T-helper 22 cell (primary cell): ENCODE results near the gene ALDOA.
"Not testable (repeated sequence)": the region's sequence is repeated elsewhere in the genome, so short reads cannot be mapped to it uniquely, and the experiment has no call there.

Experiments
- DNase-seq: peaks from one replicate; pipeline ENCODE4 v3.0.0-alpha.2; 2020; ENCODE audit warnings: low read depth

The ALDOA gene

DNA sequence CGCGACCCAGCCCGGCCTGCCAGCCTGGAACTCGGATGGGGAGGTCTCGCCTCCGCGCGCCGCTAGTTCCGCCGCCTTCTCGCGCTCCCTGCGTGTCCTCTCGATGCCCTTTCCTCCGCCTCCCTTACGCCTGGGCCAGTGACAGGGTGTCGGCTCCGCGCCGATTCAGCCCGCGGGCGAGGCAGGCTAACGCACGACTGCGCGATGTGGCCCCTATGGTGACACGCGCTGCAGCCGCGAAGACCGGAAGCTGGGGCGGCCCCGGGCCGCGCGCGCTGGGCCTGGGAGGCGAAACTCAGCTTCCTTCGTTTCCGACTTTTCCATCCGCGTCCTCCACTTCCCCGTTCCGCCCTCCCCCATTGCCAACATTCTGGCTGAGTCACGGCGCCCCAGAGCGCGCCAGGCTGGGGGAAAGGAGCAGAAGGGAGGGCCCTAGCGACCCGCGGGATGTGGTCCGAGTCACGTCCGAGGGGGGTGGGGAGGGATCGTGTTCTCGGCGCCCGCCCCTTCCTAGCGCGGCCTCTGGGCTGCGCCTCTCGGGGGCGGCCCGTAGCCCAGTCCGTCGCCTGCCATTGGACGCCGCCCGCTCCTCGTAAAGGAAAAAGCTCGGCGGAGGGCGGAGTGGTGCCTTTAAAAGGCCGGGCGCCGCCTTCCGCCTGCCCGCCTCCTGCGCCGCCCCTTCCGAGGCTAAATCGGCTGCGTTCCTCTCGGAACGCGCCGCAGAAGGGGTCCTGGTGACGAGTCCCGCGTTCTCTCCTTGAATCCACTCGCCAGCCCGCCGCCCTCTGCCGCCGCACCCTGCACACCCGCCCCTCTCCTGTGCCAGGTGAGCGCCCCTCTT lies at the start of gene ALDOA:
TSS of gene ALDOA (plus strand) at position 659 of the 841 bp plus-strand sequence. CDS start 1,138 bp downstream, outside the sequence.
- DNase-seq = peak; percentile 91

DNA sequence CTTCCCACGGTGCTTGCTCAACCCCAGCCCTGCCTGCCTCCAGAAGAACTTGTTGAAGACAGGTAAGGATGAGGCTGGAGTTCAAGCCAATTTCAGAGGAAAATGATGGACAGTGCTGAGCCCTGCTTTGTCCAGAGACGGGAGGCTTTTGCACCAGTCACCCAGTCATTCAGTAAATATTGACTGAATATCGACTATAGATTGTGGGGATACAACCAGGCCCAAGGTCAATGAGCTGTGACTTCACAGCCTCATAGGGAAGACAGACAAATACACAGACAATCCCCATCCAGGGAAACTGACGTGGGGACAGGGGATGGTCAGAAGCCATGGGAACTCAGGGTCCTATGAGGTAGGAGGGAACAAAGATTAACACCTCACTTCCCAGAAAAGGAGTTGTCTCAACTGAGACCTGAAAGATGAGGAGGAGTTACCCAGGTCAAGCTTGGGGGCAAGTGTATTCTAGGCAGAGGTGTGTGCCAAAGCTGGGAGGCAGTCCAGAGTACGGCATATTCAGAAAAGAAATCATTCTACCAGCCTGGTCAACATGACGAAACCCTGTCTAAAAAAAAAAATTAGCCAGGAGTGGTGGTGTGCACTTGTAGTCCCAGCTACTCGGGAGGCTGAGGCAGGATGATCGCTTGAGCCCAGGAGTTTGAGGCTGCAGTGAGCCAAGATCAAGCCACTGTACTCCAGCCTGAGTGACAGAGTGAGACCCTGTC lies 48.8 kb upstream of the ALDOA start:
- no peak for DNase-seq

DNA sequence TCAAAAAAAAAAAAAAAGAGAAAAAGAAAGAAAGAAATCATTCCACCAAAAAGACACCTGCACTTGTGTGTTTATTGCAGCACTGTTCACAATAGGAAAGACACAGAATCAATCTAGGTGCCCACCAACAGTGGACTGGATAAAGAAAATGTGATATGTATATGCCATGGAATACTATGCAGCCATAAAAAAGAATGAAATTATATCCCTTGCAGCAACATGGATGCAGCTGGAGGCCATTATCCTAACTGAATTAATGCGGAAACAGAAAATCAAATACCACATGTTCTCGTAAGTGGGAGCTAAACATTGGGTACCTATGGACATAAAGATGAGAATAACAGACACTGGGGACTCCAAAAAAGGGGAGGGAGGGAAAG lies 48.3 kb upstream of the ALDOA start:
- no peak for DNase-seq

DNA sequence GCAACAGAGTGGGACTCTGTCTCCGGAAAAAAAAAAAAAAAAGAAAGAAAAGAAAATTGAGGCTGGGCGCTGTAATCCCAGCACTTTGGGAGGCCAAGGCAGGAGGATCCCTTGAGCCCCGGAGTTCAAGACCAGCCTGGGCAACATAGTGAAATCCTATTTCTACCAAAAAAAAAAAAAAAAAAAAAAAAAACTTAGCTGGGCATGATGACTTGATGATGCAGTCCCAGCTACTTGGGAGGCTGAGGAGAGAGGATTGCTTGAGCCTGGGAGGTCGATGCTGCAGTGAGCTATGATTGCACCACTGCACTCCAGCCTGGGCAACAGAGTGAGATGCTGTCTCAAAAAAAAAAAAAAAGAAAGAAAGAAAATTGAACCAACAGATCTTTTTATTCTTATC lies 47.6 kb upstream of the ALDOA start:
- not testable (repeated sequence) for DNase-seq

DNA sequence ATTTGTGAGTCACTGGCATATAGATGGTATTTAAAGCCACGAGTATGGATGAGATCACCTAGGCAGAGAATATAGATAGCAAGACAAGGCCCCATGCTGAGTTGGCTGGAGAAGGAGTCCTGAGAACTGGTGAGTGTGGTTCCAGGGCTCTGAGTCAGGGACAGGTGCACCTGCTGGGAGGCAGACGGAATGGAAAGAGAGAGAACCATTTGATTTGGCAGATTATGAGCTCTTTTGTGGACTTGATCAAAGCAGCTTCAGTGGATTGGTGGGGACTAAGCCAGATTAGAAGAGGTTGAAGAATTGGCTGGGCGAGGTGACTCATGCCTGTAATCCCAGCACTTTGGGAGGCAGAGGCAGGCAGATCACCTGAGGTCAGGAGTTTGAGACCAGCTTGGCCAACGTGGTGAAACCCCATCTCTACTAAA lies 46.8 kb upstream of the ALDOA start:
- DNase-seq = no peak

DNA sequence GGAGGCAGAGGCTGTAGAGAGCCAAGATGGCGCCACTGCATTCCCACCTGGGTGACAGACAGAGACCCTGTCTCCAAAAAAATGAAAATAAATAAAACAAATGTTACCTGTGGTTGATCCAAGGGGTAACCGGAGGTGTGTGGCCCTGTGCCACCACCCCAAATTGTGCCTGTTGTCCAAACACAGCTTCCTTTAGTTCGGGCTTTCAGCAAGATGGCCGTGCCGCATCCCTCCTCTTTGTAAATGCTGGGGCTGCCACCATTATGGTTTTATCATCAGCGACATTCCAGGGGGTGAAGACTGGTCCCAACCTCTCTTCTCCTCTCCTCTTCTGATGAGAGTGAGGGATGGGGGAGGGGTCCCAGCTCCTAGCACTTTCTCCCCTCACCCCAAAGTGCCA lies 42.7 kb upstream of the ALDOA start, which contains the start of gene C16orf92:
TSS of gene C16orf92 (plus strand) at position 312 of the 400 bp plus-strand sequence. CDS start 143 bp downstream, outside the sequence.
- DNase-seq = no peak

DNA sequence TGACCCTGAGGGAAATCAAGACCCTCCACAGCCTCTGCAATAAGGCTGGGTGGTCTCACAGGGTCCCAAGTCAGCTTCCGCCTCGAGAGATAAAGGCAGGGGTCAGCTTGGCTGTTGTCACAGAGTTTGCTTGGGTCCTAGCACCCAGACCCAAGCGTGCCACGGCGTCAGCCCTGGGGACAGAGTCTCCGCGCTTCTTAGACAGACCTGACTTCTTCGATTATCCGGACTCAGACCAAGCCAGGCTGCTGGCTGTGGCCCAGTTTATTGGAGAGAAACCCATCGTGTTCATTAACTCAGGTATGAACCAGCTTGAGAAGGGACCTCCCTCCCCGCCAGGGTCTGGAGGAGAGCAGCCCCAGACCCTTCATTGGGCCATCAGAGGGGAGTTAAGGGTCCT lies 42.0 kb upstream of the ALDOA start:
- no peak for DNase-seq

DNA sequence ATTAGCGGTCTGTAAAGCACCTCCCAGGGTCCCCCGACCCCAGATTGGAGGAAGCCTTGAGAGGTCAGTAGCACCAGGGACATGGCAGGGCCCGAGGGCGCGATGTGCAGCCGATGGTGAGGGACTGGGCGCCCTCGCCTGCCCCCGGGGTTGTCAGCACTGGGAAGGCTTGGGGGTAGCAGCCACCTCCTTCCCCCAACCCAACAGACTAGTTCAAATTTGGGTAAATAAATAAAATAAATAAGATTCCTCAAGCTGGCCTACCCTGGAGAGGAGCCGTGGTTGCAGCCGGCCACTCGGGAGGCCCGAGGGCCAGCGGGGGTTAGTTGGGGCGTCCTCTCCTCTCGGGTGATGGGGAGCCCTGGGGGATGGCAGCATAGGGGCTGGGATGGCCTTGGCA lies 41.1 kb upstream of the ALDOA start:
- DNase-seq = no peak

DNA sequence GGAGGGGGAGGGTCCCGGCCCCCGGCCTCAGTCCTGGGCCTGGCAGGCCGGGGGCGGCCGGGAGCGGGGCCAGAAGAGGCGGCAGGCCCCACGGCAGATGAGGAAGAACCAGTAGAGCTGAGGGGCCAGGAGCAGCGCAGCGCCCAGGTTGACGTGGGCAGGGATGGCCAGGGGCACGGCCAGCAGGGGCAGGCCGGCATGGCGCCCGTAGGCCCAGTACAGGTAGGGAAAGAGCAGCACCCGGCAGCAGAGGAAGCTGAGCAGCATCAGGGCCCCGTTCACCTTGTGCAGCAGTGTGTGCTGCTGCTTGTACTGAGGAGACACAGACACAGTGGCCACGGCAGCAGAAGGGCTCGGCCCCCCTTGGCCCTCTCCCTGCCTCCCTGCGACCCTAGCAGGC lies 40.4 kb upstream of the ALDOA start:
- no peak for DNase-seq

DNA sequence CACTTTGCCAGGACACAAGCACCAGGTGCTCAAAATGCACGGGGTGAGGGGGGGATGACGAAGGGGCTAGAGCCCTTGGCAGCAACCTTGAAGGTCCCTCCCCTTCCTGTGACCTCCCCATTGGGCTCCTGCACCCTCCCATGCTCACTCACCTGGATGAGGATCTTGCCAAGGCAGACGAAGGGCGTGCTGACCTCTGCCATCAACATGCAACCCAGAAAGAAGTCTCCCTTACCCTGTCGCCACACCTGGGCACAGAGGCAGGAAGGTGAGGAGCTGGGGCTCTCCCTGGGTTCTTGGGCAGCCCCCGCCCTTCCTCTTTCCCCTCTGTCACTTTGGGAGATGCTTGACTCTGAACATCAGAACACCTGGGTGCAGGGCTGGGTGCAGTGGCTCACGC lies 40.0 kb upstream of the ALDOA start:
- DNase-seq = no peak

DNA sequence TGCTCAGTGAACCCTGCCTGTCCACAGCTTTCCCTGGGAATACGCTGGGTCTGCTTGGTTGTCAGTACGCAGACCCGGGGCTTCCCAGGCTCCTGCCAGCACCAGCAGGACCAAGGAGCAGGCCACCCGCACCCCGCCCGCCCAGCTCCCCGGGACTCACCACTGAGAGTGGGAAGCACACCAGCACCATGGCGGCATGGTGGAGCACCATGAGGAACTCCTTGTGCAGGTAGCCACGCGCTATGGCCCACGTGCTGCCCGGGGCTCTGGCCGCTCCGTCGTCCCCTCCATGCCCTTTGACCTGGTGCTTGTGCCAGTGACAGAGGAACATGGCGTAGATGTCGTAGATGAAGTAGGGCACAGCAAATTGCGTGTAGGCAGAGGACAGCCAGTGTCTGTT lies 39.1 kb upstream of the ALDOA start:
- no peak for DNase-seq

DNA sequence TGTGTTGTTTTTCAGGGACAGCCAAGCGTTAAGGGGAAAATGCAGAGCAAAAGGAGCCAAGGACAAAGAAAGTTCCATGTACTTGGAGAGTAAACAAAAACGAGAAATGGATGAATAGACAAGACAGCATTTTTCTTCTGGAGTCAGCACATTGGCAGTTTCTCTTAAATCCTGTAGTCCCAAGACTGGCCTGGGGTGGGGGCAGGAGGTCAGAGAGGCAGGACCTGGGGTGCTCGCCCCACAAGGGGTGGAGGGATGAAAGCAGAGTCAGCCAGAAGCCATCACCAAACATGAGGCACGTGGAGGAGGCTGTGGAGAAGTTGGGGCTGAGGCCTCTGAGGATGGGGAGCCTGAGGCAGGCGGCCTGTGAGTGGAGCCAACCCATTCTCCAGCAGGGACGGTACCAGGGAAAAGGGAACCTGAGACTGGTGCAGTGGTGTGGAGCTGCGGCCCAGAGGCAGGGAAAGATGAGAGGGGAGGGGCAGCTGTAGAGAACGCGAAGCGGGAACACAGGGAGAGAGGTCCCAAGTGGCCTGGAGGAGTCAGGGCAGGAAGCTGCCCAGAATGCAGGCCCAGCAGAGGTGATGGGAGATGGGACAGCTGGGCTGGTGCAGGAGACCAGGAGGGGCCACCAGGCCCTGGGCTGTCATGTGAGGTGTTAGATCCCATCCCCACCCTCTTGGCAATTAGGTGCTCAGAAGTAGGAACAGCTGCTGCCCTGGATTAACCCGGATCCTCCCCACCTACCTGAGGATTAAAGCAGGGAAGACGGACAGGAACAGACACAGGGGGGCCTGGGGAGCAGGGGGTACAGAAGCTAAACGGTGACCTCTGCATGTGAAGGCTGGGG lies 37.7 kb upstream of the ALDOA start:
- no peak for DNase-seq

DNA sequence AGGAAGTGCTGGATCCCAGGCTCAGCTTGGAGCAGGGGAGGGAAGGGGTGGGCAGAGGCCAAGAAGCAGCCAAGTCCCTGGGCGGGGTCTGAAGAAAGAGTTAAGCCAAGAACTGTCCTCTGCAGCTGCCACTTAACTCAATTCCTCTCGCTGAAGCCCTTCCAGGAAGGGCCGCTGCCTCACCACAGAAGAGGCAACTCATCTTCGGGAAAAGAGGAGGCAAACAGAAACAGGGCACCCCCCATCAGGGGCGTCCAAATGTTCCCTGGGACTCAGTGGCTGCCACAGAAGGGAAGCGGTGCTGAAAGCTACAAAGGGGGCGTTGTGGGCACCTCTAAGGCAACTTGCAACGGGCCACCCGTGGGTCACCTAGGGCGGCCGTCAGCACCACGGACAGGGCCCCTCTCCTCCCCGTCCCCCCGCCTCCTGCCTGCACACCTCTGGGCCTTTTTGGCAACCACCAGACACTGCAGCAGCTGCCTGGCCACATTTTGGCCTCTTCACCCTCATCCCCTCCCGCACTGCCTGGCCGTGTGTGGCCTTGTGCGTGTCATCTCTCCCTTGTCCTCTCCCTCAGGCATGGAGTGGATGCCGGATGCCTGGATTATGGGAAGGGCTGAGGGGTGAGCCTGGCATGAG lies 37.0 kb upstream of the ALDOA start:
- no peak for DNase-seq

DNA sequence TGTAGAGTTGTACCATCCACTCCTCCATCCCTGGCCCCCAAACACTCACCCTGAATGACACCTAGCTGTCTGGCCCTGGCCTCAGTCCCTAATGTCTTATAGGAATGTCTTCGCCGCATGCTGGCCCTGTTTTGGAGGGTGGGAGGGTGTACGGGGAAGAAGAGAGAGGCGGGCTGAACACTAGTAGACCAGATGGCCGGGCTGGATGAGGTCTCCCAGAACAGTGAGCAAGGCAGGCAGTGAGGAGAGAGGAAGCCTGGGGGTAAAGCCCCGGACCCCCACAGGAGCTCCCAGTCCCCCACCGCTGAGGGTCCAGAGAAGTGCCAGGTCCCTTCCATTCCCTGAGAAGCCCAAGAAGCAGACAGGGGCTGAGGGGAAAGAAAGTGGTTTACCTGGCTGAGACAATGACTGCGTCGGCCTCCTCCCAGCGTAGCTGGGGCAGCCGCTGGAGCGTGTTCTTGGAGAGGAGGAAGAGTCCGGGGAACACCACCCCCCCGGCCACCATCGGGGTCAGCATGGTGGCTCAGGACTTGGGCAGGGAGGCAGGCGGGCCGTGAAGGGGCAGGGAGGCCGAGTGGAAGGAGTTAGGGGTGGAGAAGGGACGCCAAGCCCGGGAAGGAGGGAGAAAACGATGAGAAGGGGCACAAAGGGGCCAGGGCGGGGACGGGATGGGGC lies 35.4 kb upstream of the ALDOA start:
- no peak for DNase-seq

DNA sequence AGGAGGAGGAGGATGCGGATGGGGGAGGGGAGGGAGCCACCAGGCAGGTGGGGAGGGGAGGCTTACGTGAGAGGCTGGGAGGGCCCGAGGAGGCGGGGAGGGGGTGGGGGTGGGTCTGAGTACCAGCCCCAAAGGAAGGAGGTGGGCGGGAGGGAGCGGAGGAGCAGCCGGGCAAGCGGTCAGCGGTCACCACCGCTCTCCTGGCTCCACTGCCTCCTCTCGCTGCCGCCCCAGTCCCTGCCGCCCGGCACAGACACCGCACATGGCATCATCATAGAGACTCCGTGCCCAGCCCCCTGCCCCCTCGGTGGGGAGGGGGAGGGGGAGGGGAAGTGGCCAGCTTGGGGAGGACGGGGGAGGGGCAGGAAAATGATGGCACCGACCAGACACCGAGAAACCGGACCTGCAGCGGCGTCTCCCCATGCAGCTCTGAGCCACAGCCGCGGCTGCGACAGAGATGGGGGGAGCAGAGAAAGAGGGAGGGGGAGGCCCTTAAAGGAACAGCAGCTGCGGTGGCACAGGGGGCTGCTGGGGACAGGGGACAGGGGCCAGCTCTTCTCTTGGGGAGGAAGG lies 34.6 kb upstream of the ALDOA start, which contains the start of gene TLCD3B:
TSS of gene TLCD3B (minus strand) at position 431 of the 573 bp plus-strand sequence. CDS start 744 bp downstream, outside the sequence.
- DNase-seq = no peak

DNA sequence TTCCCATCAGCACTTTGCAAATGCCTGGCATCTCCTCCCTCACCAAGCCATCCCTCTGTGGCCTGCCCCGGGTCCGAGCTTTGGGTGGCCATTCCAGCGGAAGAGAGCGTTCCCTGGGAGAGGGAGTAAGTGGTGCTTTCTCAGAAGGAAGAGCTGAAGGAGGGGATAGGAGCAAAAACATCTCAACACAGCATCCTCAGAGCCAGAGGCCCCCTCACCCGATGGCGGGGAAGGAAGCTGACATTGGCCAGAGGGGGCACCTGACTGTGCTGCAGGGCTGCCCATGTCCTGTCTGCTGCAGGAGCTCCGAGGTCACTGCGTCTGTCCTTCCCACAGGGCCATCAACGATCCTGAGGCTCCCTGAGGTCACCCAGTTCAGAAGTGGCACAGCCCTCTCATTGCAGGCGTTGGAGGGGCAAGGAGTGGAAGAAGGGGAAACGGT lies 34.1 kb upstream of the ALDOA start:
- DNase-seq = no peak

DNA sequence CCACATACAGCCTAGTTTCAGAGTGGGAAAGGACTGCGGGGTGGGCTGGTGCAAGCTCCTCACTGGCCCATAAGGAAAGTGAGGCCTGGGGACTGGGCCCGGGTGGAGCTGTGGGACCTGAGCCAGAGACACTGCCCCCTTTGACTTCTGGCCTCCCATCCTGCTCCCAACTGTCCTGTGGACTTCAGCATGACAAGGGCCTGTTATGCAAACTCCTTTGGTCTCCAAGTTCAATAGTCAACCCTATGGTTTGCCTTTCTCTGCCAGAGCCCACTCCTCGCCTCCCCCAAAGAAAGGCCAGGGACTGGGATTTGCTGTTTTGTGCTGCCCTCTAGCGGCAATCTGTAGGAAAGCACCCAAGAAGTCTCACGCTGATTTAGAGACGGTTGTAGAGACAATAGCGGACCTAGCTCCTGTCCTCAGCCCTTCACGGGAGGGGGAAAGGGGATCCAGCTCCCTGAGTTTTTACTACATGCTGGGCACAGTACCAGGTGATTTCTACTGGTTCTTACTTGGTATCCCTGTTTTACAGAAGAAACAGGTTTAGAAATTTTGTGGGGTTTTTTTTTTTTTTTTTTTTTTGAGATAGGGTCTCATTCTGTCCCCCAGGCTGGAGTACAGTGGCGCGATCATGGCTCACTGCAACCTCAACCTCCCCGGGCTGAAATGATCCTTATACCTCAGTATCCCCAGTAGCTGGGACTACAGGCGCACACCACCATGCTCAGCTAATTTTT lies 33.3 kb upstream of the ALDOA start:
- peak; percentile 33 for DNase-seq

DNA sequence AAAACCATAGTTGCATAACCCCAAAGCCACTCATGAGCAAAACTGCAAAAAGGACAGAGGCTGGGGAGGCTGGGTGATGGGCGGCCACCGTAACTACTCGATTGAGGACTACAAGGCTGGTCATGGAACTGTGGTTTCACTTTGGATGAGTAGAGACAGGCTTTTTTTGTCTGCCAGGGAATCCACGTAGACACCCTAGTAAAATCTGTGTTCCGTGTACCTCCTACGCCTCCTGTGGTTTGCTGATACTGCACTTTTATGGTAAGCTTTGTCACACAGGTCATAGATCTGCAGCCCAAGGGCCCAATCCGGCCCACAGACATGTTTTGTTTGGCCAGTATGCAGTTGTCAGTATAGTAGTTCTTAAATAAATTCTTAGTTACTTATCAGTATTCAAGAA lies 32.3 kb upstream of the ALDOA start:
- DNase-seq = no peak

DNA sequence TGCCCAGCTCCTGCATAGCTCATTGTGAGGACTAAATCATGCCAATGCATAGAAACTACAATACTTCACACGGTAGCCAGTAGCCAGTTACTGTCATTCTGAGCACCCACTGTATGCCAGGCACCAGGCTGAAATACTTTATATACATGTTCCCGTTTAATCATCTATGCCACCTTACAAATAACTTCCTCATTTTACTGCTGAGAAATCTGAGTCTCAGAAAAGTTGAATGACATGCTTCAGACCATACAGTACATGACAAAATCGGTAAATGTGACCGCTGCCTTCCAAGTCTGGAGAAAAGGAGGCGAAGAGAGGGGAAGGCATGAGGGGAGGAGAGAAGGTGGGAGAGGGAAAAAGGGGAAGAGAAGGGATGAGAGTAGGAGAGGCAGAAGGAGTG lies 25.3 kb upstream of the ALDOA start:
- DNase-seq = no peak

DNA sequence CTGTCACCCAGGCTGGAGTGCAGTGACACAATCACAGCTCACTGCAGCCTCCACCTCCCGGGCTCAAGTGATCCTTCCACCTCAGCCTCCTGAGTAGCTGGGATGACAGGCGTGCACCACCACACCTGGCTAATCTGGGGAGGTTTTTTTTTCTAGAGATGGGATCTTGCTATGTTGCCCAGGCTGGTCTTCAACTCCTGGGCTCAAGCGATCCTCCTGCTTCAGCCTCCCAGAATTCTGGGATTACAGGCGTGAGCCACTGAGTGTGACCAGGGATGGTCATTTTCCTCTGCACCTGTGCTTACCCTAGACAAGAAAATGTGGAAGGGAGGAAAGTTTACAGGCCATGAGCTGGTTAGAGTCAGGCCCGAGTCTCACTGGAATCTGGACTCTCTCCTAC lies 24.9 kb upstream of the ALDOA start:
- DNase-seq = not testable (repeated sequence)
